Heart left ventricle (tissue), 16 donors: ENCODE measurements around the gene NFKBIL1. TPM values are rescaled to one million over a fixed set of nuclear protein-coding genes. Genes with fewer than 3 reads are reported as not detected.

Experiments used
- ATAC-seq, 4 donors: fragments of 200-7000 bp; cut with Tn5 transposase; one replicate each; pipeline ENCODE4 v1.9.1; 2020 to 2022; ENCODE audit warnings: moderate library complexity in 4 of 4, mild to moderate bottlenecking in 3 of 4, moderate number of reproducible peaks in 1 of 4
- DNase-seq, 5 donors: peaks; one replicate each; pipeline ENCODE4 v3.0.0-alpha.2; 2020
- H3K27ac ChIP-seq, 12 donors: fragments of 200-600 bp; sonication (generic) in 4 of 12; one replicate each; pipeline versions ENCODE4 v1.5.0 to v1.8.0; 2016 to 2022; ENCODE audit warnings: mild to moderate bottlenecking in 2 of 12
- H3K27me3 ChIP-seq, 9 donors: fragments of 200-600 bp; sonication (generic) in 2 of 9; one replicate each; pipeline versions ENCODE4 v1.5.1 to v1.8.0; 2016 to 2022; ENCODE audit warnings: mild to moderate bottlenecking in 3 of 9
- H3K36me3 ChIP-seq, 9 donors: fragments of 200-600 bp; sonication (generic) in 2 of 9; one replicate each; pipeline versions ENCODE4 v1.5.0 to v1.8.0; 2018 to 2022; ENCODE audit warnings: mild to moderate bottlenecking in 2 of 9
- H3K4me1 ChIP-seq, 12 donors: fragments of 200-600 bp; sonication (generic) in 4 of 12; one replicate each; pipeline versions ENCODE4 v1.5.0 to v1.8.0; 2016 to 2022; ENCODE audit warnings: mild to moderate bottlenecking in 3 of 12
- H3K4me3 ChIP-seq, 12 donors: fragments of 200-600 bp; sonication (generic) in 4 of 12; one replicate each; pipeline versions ENCODE4 v1.5.0 to v1.8.0; 2017 to 2022; ENCODE audit warnings: mild to moderate bottlenecking in 9 of 12, moderate library complexity in 4 of 12
- H3K9me3 ChIP-seq, 12 donors: fragments of 200-600 bp; sonication (generic) in 4 of 12; one replicate each; pipeline versions ENCODE4 v1.5.0 to v1.8.0; 2016 to 2022; ENCODE audit warnings: mild to moderate bottlenecking in 1 of 12
- CTCF ChIP-seq, 12 donors: fragments of 200-600 bp; sonication (generic) in 4 of 12; IDR thresholded peaks; one replicate each; pipeline versions ENCODE4 v1.5.0 to v1.8.0; 2018 to 2022; ENCODE audit warnings: antibody characterized with exemption in 12 of 12, mild to moderate bottlenecking in 5 of 12
- POLR2A ChIP-seq, 2 donors: fragments of 450-650 bp; IDR thresholded peaks; one replicate each; pipeline ENCODE4 v1.6.1; 2017; ENCODE audit warnings: antibody characterized with exemption in 2 of 2, mild to moderate bottlenecking in 2 of 2, moderate library complexity in 2 of 2
- WGBS, 4 donors: extraction: QIAGEN DNeasy Blood & Tissue Kit in 2 of 4; methylation state at CpG; one replicate each; pipeline versions ENCODE4 v1.1.5 to v1.1.7; 2013 to 2018; 5-methylcytosine and 5-hydroxymethylcytosine counted together
- intact Hi-C, 10 donors: fragments of 100-400 bp; cut with DNase I; formaldehyde crosslinking; loops; one replicate each; pipeline versions ENCODE4 v1.11.1 to v1.14.2; 2022
- polyA plus RNA-seq, 2 donors: library from polyadenylated mRNA; stranded (reverse); fragments of 200-250 nt; gene quantifications; one replicate each; pipeline ENCODE4 v1.2.3, GENCODE V29; 2013
- total RNA-seq, 9 donors: library from RNA; depleted of rRNA in 2 of 9; stranded (reverse); fragments of >200 nt in 2 of 9; fragmentation: NEBNext Ultra II Directional in 3 of 9; extraction: Animal tissue kit (Norgen Biotek cat#: 25700) in 3 of 9; gene quantifications; one replicate each; pipeline versions ENCODE4 v1.1.0 to v1.2.4, GENCODE V29; 2016 to 2023
- donor health status: ischemic (EF 13 %, LVEDD 7.1; RV severe dilation, severe dysfunction).
- donor health status: healthy with polysubstance abuse.
- donor health status: DM: no; HTN: yes; CAD: no.
- donor health status: DM: no; HTN: no; CAD: no.
- donor health status: ischemic (EF 25% LVEDD 6.9; RV normal size, moderate dysfunction).
- donor health status: ischemic (EF 25% LVEDD 5.7; RV mildly dilated, moderate dysfunction).
- donor health status: healthy.
- donor health status: DM: yes; HTN: yes; CAD: no.
- donor health status: ischemic (EF 35%, LVEDD 5.7; RV mildly dilated, moderate dysfunction).
- donor health status: nonischemic (EF 11% LVEDD 7.7; RV severe dilation, severe dysfunction).
- donor health status: DM: yes; HTN: yes; CAD: no.
- donor health status: PGD.
- donor health status: ischemic (EF 29% LVEDD 5.4; RV normal size, mild dysfunction).
- donor health status: nonischemic (EF 23%, LVEDD 6.1; RV moderate dilation, normal function).

The NFKBIL1 gene
- total and polyA plus RNA-seq, 11 donors = 10.0 to 22.9 (median 13.6) TPM

- no peak for ATAC-seq
- no peaks in the 10 kb centered on the region for H3K9me3 ChIP-seq
- H3K27ac ChIP-seq = peak overlapping the region in 1 of 12 donors; percentile 88
- peaks cover 0 to 10% (median 0%) of the 10 kb centered on the region in 9 donors for H3K36me3 ChIP-seq
- WGBS, 4 donors = 80 to 88% (median 86%) methylated on average over 19 of the region's 19 CpGs
- intact Hi-C loops = no loop called here
- peaks cover 0 to 59% (median 13%) of the 10 kb centered on the region in 12 donors for H3K4me1 ChIP-seq
- no peak for TF ChIP-seq POLR2A (IDR thresholded peaks at IDR 0.05)
- no peak for TF ChIP-seq CTCF (IDR thresholded peaks at IDR 0.05)
- H3K27me3 ChIP-seq = no peaks in the 10 kb centered on the region
- H3K4me3 ChIP-seq = peak overlapping the region in 6 of 12 donors; percentile 47 to 74 (median 57)
- DNase-seq = no peak
Measured at GRCh38 chr6:31576897-31577578, 29.6 kb downstream of the NFKBIL1 start.

- DNase-seq (no peak), ATAC-seq (no peak)
- intact Hi-C loops = no loop called here
- Histone ChIP-seq H3K9me3 (no peaks in the 10 kb centered on the region), H3K4me1 (peaks cover 0 to 65% (median 15%) of the 10 kb centered on the region in 12 donors), H3K36me3 (peaks cover 0 to 10% (median 0%) of the 10 kb centered on the region in 9 donors), H3K27ac (peak overlapping the region in 1 of 12 donors; percentile 88), H3K4me3 (peak overlapping the region in 2 of 12 donors; percentile 64 to 74), H3K27me3 (no peaks in the 10 kb centered on the region)
- 79 to 86% (median 84%) methylated on average over 3 of the region's 3 CpGs for WGBS, 4 donors
- no peak for TF ChIP-seq CTCF (IDR thresholded peaks at IDR 0.05)
- TF ChIP-seq POLR2A (IDR thresholded peaks at IDR 0.05) = no peak
Measured at GRCh38 chr6:31577579-31577966, 30.2 kb downstream of the NFKBIL1 start.

- DNase-seq (no peak), ATAC-seq (no peak)
- intact Hi-C loops = no loop called here
- TF ChIP-seq POLR2A (IDR thresholded peaks at IDR 0.05) (no peak), CTCF (IDR thresholded peaks at IDR 0.05) (no peak)
- Histone ChIP-seq H3K36me3 (peaks cover 0 to 10% (median 0%) of the 10 kb centered on the region in 9 donors), H3K4me3 (peak overlapping the region in 1 of 12 donors; percentile 74), H3K27me3 (no peaks in the 10 kb centered on the region), H3K9me3 (no peaks in the 10 kb centered on the region), H3K27ac (peak overlapping the region in 1 of 12 donors; percentile 42), H3K4me1 (peaks cover 0 to 72% (median 16%) of the 10 kb centered on the region in 12 donors)
- 70 to 81% (median 75%) methylated on average over 12 of the region's 12 CpGs for WGBS, 4 donors
Measured at GRCh38 chr6:31578184-31579118, 31.0 kb downstream of the NFKBIL1 start.

- H3K27ac ChIP-seq = peak overlapping the region in 1 of 12 donors; percentile 92
Measured at GRCh38 chr6:31579119-31579505, 31.7 kb downstream of the NFKBIL1 start.

More at GRCh38 chr6:31579119-31579505, 31.7 kb downstream of the NFKBIL1 start:
- no peaks in the 10 kb centered on the region for H3K9me3 ChIP-seq
- no peak overlapping the region for H3K4me3 ChIP-seq
- no peaks in the 10 kb centered on the region for H3K27me3 ChIP-seq
- H3K4me1 ChIP-seq = peaks cover 0 to 78% (median 16%) of the 10 kb centered on the region in 12 donors
- H3K36me3 ChIP-seq = peaks cover 0 to 10% (median 0%) of the 10 kb centered on the region in 9 donors
- intact Hi-C loops = no loop called here
- WGBS, 4 donors = 89 to 96% (median 93%) methylated on average over 3 of the region's 3 CpGs
- no peak for TF ChIP-seq CTCF (IDR thresholded peaks at IDR 0.05)
- no peak for TF ChIP-seq POLR2A (IDR thresholded peaks at IDR 0.05)
- ATAC-seq (no peak), DNase-seq (no peak)
